Measurements from ENCODE around the gene RALGDS. TPM values are rescaled to one million over a fixed set of nuclear protein-coding genes. Genes with fewer than 3 reads are reported as not detected.

Gene RALGDS
- total RNA-seq, 1 experiment from 2014 or later, result 29.8 TPM

Other genes starting within 250 kb of the RALGDS start
- gene AK8, start 243.0 kb downstream of the RALGDS start, total RNA-seq (2014; rRNA removed; shearing (Covaris generic)), result 0.37 and 3.6 TPM in 2 replicates
- 5.5 and 6.0 TPM in 2 replicates for gene SPACA9, start 242.3 kb downstream of the RALGDS start, total RNA-seq (2014; rRNA removed; shearing (Covaris generic))
- gene TSC1, start 176.6 kb downstream of the RALGDS start, total RNA-seq (2014; rRNA removed; shearing (Covaris generic)), result 12.0 and 28.8 TPM in 2 replicates
- gene GFI1B, start 142.5 kb downstream of the RALGDS start, total RNA-seq (2014; rRNA removed; shearing (Covaris generic)), result 1.5 TPM in 1 of 2 replicates, not detected in the other
- gene GTF3C5, start 90.2 kb downstream of the RALGDS start, total RNA-seq (2014; rRNA removed; shearing (Covaris generic)), result 96.1 and 101 TPM in 2 replicates
- 0.31 and 0.92 TPM in 2 replicates for gene CEL, start 59.3 kb downstream of the RALGDS start, total RNA-seq (2014; rRNA removed; shearing (Covaris generic))
- not detected in 2 replicates for gene GBGT1, start 42.7 kb upstream of the RALGDS start, total RNA-seq (2014; rRNA removed; shearing (Covaris generic))
- not detected in 2 replicates for gene OBP2B, start 88.0 kb upstream of the RALGDS start, total RNA-seq (2014; rRNA removed; shearing (Covaris generic))
- not detected in 2 replicates for gene ABO, start 154.0 kb upstream of the RALGDS start, total RNA-seq (2014; rRNA removed; shearing (Covaris generic))
- gene SURF6, start 214.9 kb upstream of the RALGDS start, total RNA-seq (2014; rRNA removed; shearing (Covaris generic)), result 23.3 and 40.6 TPM in 2 replicates
- gene MED22, start 226.9 kb upstream of the RALGDS start, total RNA-seq (2014; rRNA removed; shearing (Covaris generic)), result 27.4 and 28.2 TPM in 2 replicates
- gene RPL7A, start 227.0 kb upstream of the RALGDS start, total RNA-seq (2014; rRNA removed; shearing (Covaris generic)), result 3,218 and 3,629 TPM in 2 replicates
- gene SURF1, start 235.2 kb upstream of the RALGDS start, total RNA-seq (2014; rRNA removed; shearing (Covaris generic)), result 33.8 and 51.7 TPM in 2 replicates
- gene SURF2, start 235.3 kb upstream of the RALGDS start, total RNA-seq (2014; rRNA removed; shearing (Covaris generic)), result 32.3 and 47.5 TPM in 2 replicates